KMS-11 (cell line): ENCODE data around the gene AKAP13.

ENCODE experiments used
- H2AFZ ChIP-seq: fragments of 200-600 bp; sonication (generic); 2 replicates; pipeline ENCODE4 v1.6.1; 2016; ENCODE audit warnings: antibody characterized with exemption, mixed run types, low read depth
- H3K27ac ChIP-seq: fragments of 200-600 bp; sonication (generic); 2 replicates; pipeline ENCODE4 v1.6.1; 2016; ENCODE audit warnings: mild to moderate bottlenecking, mixed run types
- H3K27me3 ChIP-seq: fragments of 200-600 bp; sonication (generic); 2 replicates; pipeline ENCODE4 v1.6.1; 2017; ENCODE audit warnings: mild to moderate bottlenecking, low read depth, mixed run types, moderate library complexity; ENCODE audit not compliant: insufficient read depth
- H3K36me3 ChIP-seq: fragments of 200-600 bp; sonication (generic); 2 replicates; pipeline ENCODE4 v1.6.1; 2017; ENCODE audit warnings: mild to moderate bottlenecking, mixed run types; ENCODE audit not compliant: insufficient read depth
- H3K4me1 ChIP-seq: fragments of 200-600 bp; sonication (generic); 2 replicates; pipeline ENCODE4 v1.6.1; 2016; ENCODE audit warnings: mild to moderate bottlenecking, low read depth, mixed run types; ENCODE audit not compliant: poor library complexity, severe bottlenecking
- H3K4me2 ChIP-seq: fragments of 200-600 bp; sonication (generic); 2 replicates; pipeline ENCODE4 v1.7.0; 2016; ENCODE audit warnings: mild to moderate bottlenecking, mixed run types
- H3K4me3 ChIP-seq: fragments of 200-600 bp; sonication (generic); IDR thresholded peaks from 2 replicates; pipeline ENCODE4 v1.6.1; 2017; ENCODE audit warnings: low read depth, low read length, mixed read lengths; ENCODE audit not compliant: insufficient read depth
- H3K79me2 ChIP-seq: fragments of 200-600 bp; sonication (generic); 2 replicates; pipeline ENCODE4 v1.6.1; 2016; ENCODE audit warnings: low read depth, mixed run types; ENCODE audit not compliant: insufficient read depth
- H3K9ac ChIP-seq: fragments of 200-600 bp; sonication (generic); 2 replicates; pipeline ENCODE4 v1.6.1; 2016; ENCODE audit warnings: mild to moderate bottlenecking, mixed run types
- H4K20me1 ChIP-seq: fragments of 200-600 bp; sonication (generic); 2 replicates; pipeline ENCODE4 v1.6.1; 2016; ENCODE audit warnings: mild to moderate bottlenecking, mixed run types; ENCODE audit not compliant: insufficient read depth
- TF ChIP-seq, protein P1 (sequence below): fragments of 200-600 bp; sonication (generic); conservative IDR thresholded peaks from 2 replicates; pipeline ENCODE4 v1.6.1; 2017; ENCODE audit warnings: low read depth, mild to moderate bottlenecking, antibody characterized with exemption, low read length, moderate library complexity, mixed read lengths

AKAP13 gene

DNA sequence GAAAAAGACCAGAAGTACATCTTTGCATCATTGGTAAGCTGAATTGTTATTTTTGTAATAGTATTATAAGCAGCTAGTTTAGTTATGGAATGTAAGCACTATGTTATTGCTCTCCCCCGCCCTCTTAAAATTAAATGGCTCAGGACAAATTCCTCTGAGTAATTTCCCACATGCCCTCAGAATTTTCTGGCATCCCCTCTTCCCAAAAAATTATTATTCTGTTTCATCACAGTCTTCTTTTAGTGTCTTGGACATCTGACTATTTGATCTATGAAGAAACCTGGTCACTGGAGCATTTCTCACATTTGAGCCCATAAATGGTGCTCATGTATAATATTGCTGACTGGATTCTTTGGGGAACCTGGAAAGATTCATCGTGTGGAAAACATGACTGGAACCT, 346.1 kb downstream of the AKAP13 start:
- no peaks in the 10 kb centered on the region for H3K36me3 ChIP-seq

GRCh38 chr15:85727068-85727467, 346.7 kb downstream of the AKAP13 start:
- no peak overlapping the region for H3K27ac ChIP-seq
- H3K4me2 ChIP-seq = no peak overlapping the region
- H3K36me3 ChIP-seq = no peaks in the 10 kb centered on the region

More for the DNA sequence above, 346.1 kb downstream of the AKAP13 start:
- Histone ChIP-seq H2AFZ (no peak overlapping the region), H4K20me1 (no peaks in the 10 kb centered on the region), H3K9ac (no peak overlapping the region), H3K79me2 (no peaks in the 10 kb centered on the region), H3K27me3 (no peaks in the 10 kb centered on the region), H3K4me1 (peaks cover 6% of the 10 kb centered on the region), H3K4me2 (no peak overlapping the region), H3K4me3 (no peak overlapping the region), H3K27ac (no peak overlapping the region)
- TF ChIP-seq, protein P1, sequence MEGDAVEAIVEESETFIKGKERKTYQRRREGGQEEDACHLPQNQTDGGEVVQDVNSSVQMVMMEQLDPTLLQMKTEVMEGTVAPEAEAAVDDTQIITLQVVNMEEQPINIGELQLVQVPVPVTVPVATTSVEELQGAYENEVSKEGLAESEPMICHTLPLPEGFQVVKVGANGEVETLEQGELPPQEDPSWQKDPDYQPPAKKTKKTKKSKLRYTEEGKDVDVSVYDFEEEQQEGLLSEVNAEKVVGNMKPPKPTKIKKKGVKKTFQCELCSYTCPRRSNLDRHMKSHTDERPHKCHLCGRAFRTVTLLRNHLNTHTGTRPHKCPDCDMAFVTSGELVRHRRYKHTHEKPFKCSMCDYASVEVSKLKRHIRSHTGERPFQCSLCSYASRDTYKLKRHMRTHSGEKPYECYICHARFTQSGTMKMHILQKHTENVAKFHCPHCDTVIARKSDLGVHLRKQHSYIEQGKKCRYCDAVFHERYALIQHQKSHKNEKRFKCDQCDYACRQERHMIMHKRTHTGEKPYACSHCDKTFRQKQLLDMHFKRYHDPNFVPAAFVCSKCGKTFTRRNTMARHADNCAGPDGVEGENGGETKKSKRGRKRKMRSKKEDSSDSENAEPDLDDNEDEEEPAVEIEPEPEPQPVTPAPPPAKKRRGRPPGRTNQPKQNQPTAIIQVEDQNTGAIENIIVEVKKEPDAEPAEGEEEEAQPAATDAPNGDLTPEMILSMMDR = no peak

DNA sequence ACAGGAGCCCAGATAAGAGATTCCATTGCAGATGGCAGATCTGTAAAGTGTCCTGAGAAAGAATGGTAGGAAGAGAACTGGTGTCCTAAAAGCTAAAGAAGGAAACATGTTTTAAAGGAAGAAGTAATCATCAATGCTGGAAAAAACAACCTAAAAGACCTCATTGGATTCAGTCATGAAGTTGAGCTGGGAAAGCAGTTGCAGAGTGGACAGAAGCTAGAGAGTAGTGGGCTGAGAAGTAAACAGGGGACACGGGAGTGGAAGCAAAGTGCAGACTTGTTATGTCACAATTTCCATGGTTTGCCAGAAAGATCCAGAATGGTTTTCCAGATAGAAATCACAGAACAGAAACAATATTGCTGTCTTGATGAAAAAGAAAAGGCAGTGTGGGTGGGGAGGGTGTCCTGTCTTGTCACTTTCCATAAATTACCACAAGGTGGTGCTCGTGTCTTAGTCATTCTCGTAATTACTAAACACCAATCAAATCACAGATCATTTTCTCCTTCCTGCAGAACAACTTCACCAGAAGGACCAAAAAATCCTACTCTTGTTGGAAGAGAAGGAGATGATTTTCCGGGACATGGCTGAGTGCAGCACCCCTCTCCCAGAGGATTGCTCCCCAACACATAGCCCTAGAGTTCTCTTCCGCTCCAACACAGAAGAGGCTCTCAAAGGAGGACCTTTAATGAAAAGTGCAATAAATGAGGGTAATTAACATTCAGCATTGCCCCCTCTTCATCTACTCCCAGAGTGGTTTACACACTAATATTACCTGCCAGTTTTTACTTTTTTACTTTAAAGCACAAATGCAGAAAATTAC, 349.8 kb downstream of the AKAP13 start:
- peaks cover 6% of the 10 kb centered on the region for H3K4me1 ChIP-seq
- TF ChIP-seq, protein P1 = peak; percentile 79
- no peaks in the 10 kb centered on the region for H3K79me2 ChIP-seq
- no peak overlapping the region for H3K9ac ChIP-seq
- no peak overlapping the region for H3K4me2 ChIP-seq
- no peak overlapping the region for H3K27ac ChIP-seq
- no peaks in the 10 kb centered on the region for H4K20me1 ChIP-seq
- no peaks in the 10 kb centered on the region for H3K36me3 ChIP-seq
- no peaks in the 10 kb centered on the region for H3K27me3 ChIP-seq
- H3K4me3 ChIP-seq = no peak overlapping the region
- no peak overlapping the region for H2AFZ ChIP-seq

More at GRCh38 chr15:85727068-85727467, 346.7 kb downstream of the AKAP13 start:
- Histone ChIP-seq H3K4me1 (peaks cover 6% of the 10 kb centered on the region), H3K27me3 (no peaks in the 10 kb centered on the region), H2AFZ (no peak overlapping the region), H3K9ac (no peak overlapping the region), H3K4me3 (no peak overlapping the region), H3K79me2 (no peaks in the 10 kb centered on the region), H4K20me1 (no peaks in the 10 kb centered on the region)
- TF ChIP-seq, protein P1 = no peak

DNA sequence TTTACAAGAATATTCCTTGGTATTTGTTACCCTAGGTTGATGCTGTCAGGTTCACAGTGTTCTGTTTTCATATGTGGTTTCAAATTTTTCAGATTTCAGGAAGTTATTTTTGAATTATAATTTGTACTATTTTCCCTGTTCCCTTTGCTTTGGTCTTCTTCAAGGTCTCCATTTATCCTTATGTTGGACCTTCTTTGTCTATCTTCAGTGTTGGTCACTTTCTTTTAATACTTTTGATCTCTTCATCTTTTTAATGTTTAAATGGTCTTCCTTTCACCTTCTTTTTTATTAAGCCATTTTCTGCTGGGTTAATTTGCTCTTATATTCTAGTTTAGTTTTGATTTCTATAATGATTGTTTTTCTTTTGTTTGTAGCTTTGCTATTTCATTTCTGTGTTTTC, 353.0 kb downstream of the AKAP13 start:
- TF ChIP-seq, protein P1 = no peak
- Histone ChIP-seq H4K20me1 (no peaks in the 10 kb centered on the region), H2AFZ (no peak overlapping the region), H3K9ac (no peak overlapping the region), H3K4me1 (peaks cover 6% of the 10 kb centered on the region), H3K36me3 (no peaks in the 10 kb centered on the region), H3K4me2 (no peak overlapping the region), H3K4me3 (no peak overlapping the region), H3K79me2 (no peaks in the 10 kb centered on the region), H3K27me3 (no peaks in the 10 kb centered on the region), H3K27ac (no peak overlapping the region)
